Mononuclear cell (primary cell): ENCODE data around the gene ZNF414. TPM values are rescaled to one million over a fixed set of nuclear protein-coding genes. Genes with fewer than 3 reads are reported as not detected.
"Not testable (repeated sequence)": the region's sequence is repeated elsewhere in the genome, so short reads cannot be mapped to it uniquely, and the experiment has no call there.

ENCODE experiments used
- H3K27me3 ChIP-seq: 2 replicates; pipeline ENCODE4 v1.6.0; 2011; ENCODE audit warnings: low read length, control low read depth; ENCODE audit not compliant: insufficient read depth
- H3K4me1 ChIP-seq: 2 replicates; pipeline ENCODE4 v1.5.1; 2011; ENCODE audit warnings: mild to moderate bottlenecking, low read length, control low read depth; ENCODE audit not compliant: insufficient read depth
- H3K4me3 ChIP-seq: 2 replicates; pipeline ENCODE4 v1.5.1; 2011; ENCODE audit warnings: mild to moderate bottlenecking, low read length, moderate library complexity
- H3K9me3 ChIP-seq: 2 replicates; pipeline ENCODE4 v1.5.1; 2011; ENCODE audit warnings: low read depth, mild to moderate bottlenecking, control low read depth, low read length
- total RNA-seq: library from RNA; depleted of rRNA; stranded (reverse); fragments of >200 nt; gene quantifications from one replicate; pipeline ENCODE4 v1.2.3, GENCODE V29; 2012

The ZNF414 gene, protein sequence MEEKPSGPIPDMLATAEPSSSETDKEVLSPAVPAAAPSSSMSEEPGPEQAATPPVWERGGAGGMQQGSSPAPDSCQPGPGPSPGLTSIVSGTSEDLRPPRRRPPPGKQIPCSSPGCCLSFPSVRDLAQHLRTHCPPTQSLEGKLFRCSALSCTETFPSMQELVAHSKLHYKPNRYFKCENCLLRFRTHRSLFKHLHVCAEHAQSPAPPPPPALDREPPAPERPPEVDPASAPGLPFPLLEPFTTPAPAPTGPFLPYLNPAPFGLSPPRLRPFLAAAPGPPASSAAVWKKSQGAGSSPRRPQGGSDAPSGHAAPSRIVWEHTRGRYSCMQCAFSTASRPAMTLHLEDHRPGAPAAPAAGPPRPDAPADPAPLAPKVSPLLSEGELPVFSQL
- total RNA-seq: 5.6 TPM

DNA sequence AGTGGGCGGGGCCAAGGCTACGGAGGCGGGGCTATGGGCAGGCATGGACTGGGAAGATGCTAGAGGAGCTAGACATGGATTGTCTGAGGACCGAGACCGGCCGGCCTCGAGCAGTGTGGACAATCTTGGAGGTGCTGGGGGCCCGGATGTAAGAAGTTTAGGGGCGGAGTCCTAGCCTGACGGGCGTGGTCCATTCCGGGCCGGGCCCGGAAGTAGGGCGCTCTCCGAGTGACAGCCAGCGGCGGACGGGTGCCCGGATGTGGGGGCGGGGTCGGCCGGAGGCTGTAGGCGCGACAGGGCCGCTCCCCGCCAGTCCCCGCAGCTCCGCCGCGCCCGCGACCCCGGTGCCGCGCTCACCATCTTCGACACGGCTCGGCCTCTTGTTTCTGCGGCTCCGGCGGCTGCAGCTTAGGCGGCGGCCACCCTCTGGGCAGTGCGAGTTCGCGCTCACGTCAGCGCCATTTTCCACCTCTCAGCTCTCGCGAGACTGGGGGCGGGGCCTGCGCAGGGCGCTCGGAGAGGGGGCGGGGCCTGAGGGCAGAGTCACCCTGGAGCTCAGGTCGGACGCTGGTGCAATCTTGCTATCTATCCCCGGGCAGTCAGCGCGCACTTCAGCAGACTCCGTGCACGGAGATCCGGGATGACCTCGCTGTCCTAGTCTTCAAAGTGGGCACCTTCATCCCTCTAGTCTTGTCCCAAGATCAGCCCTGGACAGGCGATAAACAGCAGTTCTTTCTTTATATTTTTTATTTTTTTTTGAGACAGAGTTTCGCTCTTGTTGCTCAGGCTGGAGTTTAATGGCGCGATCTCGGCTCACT, at the start of gene ZNF414:
Gene ZNF414, minus strand, starts transcription at position 481 of the 818 bp plus-strand sequence. Its CDS starts 121 bp downstream, at position 360.
- Histone ChIP-seq H3K9me3 (no peaks in the 10 kb centered on the region), H3K27me3 (no peaks in the 10 kb centered on the region), H3K4me3 (peak within 1 kb of the TSS; percentile 69), H3K4me1 (peaks cover 67% of the 10 kb centered on the region)

DNA sequence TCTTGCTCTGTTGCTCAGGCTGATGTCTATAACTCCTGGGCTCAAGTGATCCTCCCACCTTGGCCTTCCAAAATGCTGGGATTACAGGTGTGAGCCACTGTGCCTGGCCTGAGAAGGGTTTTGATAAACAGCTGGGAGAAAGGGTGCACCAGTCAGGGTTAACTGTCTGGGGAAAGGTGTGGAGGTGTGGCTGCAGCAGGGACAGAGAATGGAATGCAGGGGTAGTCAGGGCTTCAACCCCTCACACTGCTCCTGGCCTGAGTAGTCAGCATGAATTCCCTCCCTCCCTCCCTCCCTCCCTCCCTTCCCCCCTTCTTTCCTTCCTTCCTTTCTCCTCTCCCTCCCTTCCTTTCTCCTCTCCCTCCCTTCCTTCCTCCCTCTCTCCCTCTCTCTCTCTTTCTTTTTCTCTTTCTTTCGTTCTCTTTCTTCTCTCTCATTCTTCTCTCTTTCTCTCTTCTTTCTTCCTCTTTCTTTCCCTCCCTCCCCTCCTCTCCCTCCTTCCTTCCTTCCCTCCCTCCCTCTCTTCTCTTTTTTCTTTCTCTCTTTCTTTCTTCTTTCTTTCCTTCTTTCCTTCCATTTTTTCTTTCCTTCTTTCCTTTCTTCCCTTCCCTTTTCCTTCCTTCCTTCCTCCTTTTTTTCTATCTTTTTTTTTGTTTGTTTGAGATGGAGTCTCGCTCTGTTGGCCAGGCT, 47.3 kb upstream of the ZNF414 start:
- Histone ChIP-seq H3K4me3 (no peak overlapping the region), H3K27me3 (no peaks in the 10 kb centered on the region), H3K9me3 (no peaks in the 10 kb centered on the region), H3K4me1 (peaks cover 76% of the 10 kb centered on the region)

DNA sequence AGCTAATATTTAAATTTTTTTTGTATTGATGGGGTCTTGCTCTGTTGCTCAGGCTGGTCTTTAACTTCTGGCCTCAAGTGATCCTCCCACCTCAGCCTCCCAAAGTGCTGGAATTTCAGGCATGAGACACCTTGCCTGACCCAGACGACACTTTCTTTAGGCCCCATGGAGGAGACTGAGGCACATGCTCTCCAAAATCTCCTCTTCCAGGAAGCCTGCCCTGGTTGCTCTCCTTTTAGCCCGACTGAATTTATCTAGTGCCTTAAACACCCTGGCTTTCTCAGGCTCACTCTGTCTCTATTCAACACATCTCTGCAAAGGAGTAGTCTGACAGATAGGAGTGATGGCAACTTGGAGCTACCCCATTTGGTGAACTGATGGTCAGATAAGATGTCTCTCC, 44.4 kb upstream of the ZNF414 start:
- no peaks in the 10 kb centered on the region for H3K27me3 ChIP-seq
- peaks cover 48% of the 10 kb centered on the region for H3K4me1 ChIP-seq
- H3K9me3 ChIP-seq: no peaks in the 10 kb centered on the region
- no peak overlapping the region for H3K4me3 ChIP-seq

DNA sequence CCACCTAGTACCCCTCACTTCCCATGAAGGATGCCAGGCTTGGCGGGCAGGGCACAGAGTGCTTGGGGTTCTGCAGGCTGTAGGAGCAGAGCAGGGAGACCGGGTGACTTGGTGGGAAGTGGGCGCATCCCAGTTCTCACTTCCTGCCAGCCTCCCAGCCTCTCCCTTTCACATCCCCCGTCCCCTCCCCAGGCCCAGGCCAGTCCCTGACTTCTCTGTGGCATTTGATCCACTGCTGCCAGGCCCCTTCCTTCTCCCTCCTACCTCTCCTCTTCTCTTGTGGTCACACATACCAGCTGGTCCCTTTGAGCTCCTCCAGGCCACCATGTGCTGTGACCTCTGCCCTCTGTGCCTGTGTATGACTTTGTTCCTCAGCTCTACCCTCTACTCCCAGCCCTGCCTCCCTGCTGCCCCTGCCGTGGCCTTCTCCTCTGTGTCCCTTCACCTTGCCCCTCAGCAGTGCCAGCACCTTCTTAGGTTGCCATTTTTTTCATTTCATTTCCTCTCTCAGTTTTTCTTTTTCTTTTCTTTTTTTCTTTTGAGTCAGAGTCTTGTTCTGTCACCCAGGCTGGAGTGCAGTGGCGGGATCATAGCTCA, 43.8 kb upstream of the ZNF414 start:
- no peak overlapping the region for H3K4me3 ChIP-seq
- peaks cover 45% of the 10 kb centered on the region for H3K4me1 ChIP-seq
- no peaks in the 10 kb centered on the region for H3K9me3 ChIP-seq
- H3K27me3 ChIP-seq: no peaks in the 10 kb centered on the region

DNA sequence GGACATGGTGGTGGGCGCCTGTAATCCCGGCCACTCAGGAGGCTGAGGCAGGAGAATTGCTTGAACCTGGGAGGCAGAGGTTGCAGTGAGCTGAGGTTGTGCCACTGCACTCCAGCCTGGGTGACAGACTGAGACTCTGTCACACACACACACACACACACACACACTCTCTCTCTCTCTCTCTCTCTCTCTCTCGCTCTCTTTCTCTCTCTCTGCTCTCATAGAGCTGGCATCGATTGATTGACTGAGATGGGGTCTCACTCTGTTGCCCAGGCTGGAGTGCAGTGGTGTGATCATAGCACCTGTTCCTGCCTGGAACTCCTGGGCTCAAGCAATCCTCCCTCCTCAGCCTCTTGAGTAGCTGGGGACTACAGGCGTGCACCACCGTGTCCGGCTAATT, 39.8 kb upstream of the ZNF414 start:
- H3K27me3 ChIP-seq: not testable (repeated sequence)
- peaks cover 18% of the 10 kb centered on the region for H3K4me1 ChIP-seq

DNA sequence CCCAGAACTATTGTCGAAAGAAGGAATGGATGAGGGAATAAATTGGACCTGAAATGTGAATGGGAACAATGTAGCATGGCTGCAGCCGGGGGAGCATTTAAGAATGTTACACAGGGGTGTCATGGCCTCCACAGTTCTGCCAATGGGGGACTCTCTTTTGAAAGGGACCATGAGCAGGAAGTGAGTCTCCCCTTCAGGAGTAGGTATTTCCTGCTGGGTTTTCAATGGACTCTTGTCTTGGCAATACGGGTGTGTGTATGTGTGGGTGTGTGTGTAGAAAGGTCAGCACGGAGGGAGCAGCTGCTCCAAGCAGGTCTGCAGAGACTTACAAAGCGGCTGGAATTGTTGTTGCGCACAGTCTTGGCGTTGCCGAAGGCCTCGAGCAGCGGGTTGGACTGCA, 38.8 kb upstream of the ZNF414 start:
- Histone ChIP-seq H3K27me3 (no peaks in the 10 kb centered on the region), H3K9me3 (no peaks in the 10 kb centered on the region)

More for the DNA sequence above, 39.8 kb upstream of the ZNF414 start:
- H3K9me3 ChIP-seq, H3K4me3 ChIP-seq: not testable (repeated sequence)

DNA sequence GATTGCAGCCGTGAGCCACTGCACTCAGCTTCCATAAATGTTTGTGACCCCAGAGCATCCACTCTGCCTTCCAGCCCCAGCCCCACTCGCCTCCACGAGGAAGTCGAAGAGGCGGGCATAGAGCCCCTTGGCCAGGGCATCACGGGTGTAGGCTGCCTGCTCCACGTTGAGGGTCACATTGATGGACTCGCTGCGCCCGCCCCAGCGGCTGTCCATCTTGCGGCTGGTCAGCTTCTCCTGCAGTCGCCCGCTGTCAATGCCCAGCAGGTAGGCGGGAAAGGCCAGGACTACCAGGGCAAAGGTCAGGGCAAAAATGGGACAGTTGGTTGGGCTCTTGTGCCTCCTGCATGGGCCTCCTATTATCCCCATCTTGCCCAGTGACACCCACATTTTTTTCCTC, 36.1 kb upstream of the ZNF414 start:
- H3K27me3 ChIP-seq: no peaks in the 10 kb centered on the region
- no peak overlapping the region for H3K4me3 ChIP-seq
- no peaks in the 10 kb centered on the region for H3K9me3 ChIP-seq
- no peaks in the 10 kb centered on the region for H3K4me1 ChIP-seq

More for the DNA sequence above, 38.8 kb upstream of the ZNF414 start:
- H3K4me3 ChIP-seq: no peak overlapping the region
- H3K4me1 ChIP-seq: peaks cover 9% of the 10 kb centered on the region

DNA sequence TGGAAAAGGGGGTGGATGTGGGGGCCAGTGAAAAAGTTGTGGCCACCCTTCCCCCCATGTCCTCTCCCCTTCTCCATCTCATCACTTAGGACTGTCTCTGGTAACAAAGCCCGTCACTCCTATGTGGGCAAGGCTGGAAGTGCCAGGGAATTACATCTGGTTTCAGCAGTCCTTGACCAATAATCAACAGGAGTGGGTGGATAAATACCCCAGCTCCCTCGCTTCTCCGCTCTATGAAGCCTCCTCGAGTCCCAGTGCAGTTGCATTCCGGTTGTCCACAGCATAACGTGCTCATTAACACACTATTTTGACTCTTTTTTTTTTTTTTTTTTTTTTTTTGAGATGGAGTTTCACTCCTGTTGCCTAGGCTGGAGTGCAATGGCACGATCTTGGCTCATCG, 31.8 kb upstream of the ZNF414 start:
- no peaks in the 10 kb centered on the region for H3K27me3 ChIP-seq

DNA sequence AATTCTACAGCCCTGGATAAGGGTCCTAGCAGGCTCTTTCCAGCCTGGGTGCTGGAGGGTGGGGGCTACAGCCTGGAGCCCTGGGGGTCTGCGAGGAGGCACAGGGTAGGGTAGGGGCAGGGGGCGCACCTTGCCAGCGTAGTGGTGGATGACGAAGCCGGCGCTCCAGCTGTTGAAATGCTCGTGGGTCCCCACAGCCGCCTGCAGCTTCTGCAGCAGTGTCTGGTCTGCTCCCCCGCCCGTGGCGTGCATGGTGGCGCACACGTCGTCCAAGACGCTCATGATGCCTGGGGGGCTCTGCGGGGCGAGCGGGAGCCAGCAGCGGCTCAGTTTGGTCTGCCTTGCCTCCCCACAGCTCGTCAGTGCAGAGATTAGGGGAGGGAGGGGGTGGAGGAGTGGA, 30.2 kb upstream of the ZNF414 start:
- no peaks in the 10 kb centered on the region for H3K27me3 ChIP-seq
- H3K4me1 ChIP-seq: peaks cover 14% of the 10 kb centered on the region
- H3K9me3 ChIP-seq: no peaks in the 10 kb centered on the region
- H3K4me3 ChIP-seq: no peak overlapping the region

More for the DNA sequence above, 31.8 kb upstream of the ZNF414 start:
- Histone ChIP-seq H3K4me1 (peaks cover 11% of the 10 kb centered on the region), H3K4me3 (no peak overlapping the region), H3K9me3 (no peaks in the 10 kb centered on the region)

DNA sequence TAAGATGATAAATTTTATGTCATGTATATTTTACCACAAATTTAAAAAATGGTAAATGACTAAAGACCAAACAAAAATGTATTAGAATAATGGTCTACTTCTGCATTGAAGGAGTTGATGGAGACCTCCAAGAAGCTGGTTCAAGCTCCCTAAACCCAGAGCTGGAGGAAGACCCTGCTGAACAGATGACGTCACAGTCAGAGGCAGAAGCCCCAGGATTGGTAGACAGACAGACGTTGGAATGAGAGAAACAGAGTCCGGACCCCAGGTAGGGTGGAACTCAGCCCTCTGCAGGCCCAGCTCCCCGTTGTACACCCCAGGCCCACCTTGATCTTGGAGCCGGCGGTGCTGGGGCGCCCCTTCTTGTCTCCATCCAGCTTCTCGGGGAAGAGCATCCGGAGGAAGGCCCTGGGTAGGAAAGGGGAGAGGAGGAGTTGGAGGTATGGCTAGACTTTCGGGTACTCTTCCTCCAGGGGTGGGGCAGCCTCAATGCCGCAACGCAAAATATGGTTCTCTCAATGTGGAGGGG, 25.7 kb upstream of the ZNF414 start:
- Histone ChIP-seq H3K27me3 (no peaks in the 10 kb centered on the region), H3K9me3 (no peaks in the 10 kb centered on the region), H3K4me3 (no peak overlapping the region), H3K4me1 (peaks cover 14% of the 10 kb centered on the region)

DNA sequence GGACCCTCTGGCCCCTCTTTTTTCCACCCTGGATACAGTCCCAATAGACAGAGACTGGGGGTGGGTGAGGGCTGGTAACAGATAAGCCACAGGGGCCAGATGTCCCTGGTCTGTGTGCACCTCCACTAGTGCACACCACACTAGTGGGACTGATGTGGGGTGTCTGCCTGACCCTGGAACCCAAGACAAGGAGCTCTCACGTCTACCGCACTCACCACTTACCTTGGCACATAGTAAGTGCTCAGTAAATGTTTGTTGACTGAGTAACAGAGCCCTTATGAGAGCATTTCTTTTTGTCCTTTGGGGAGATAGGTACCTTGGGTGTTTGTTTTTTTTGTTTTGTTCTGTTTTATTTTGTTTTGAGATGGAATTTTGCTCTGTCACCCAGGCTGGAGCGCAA, 23.1 kb upstream of the ZNF414 start:
- Histone ChIP-seq H3K4me3 (no peak overlapping the region), H3K27me3 (no peaks in the 10 kb centered on the region), H3K9me3 (no peaks in the 10 kb centered on the region), H3K4me1 (peaks cover 14% of the 10 kb centered on the region)

DNA sequence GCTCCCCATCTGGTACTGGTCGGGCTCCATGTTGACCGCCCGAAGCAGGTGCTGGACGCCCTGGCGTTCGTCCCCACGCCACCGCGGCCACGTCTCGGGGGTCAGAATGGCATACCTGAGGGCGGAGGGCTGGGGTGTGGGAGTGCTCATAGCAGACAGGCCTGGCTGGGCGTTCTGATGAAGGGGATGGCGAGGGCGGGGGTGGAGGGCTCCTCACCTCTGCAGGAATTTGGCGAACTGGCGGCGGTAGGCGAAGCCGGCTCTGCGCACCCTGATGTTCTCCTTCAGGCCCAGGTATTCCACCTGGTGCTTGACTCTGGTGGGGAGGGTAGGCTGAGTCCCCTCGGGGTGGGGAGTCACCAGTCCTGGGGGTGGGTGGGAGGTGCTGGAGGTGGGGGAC, 22.3 kb upstream of the ZNF414 start:
- H3K9me3 ChIP-seq: no peaks in the 10 kb centered on the region
- H3K4me3 ChIP-seq: no peak overlapping the region
- no peaks in the 10 kb centered on the region for H3K27me3 ChIP-seq
- peaks cover 8% of the 10 kb centered on the region for H3K4me1 ChIP-seq

DNA sequence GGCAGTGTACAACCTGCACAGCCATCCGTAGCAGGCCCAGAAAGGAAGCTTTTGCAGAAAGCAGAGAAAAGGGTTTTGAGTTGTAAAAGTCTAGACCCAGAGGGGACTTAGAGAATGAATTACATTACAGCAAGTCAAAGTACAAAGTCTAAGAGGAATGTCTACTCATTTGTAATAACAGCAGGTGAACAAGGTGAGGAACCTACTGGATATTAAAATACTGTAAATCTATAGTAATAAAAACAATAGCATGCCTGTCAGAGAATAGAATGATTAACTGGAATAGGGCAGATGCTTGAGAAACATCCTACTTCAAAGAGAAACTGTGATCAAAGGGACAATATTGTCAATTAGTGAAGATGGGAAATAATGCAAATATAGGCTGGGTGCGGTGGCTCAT, 18.3 kb upstream of the ZNF414 start:
- Histone ChIP-seq H3K4me1 (no peaks in the 10 kb centered on the region), H3K27me3 (no peaks in the 10 kb centered on the region), H3K4me3 (no peak overlapping the region), H3K9me3 (no peaks in the 10 kb centered on the region)

DNA sequence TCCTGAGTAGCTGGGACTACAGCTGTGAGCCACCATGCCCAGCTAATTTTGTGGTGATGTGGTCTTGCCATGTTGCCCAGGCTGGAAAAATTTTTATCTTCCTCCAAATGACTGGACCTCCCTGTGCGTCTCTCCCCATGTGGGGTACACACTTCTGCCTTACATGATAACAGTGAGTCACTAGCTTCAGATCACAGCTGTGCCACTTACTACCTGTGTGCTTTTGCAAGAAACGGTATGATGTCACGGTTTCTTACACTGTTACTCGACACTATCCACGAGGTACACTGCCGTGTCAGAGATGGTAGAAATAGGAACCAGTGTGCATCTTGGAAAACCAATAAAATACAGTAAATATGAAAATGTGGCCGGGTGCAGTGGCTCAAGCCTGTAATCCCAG, 17.5 kb upstream of the ZNF414 start:
- Histone ChIP-seq H3K9me3 (no peaks in the 10 kb centered on the region), H3K27me3 (no peaks in the 10 kb centered on the region), H3K4me1 (no peaks in the 10 kb centered on the region), H3K4me3 (no peak overlapping the region)
